ENCODE data around the gene ERCC5.

Gene ERCC5

GRCh38 chr13:102881819-102882686 is 36.2 kb downstream of the ERCC5 start:
- no peak for DNase-seq (ENCODE audit: low read depth)

GRCh38 chr13:102892503-102892902 is 46.7 kb downstream of the ERCC5 start:
- DNase-seq (ENCODE audit: low read depth): no peak

- DNase-seq (ENCODE audit: low read depth): no peak
Measured at GRCh38 chr13:102897371-102898138, 51.7 kb downstream of the ERCC5 start.

GRCh38 chr13:102900193-102900608 is 54.4 kb downstream of the ERCC5 start:
- no peak for DNase-seq (ENCODE audit: low read depth)

- no peak for DNase-seq (ENCODE audit: low read depth)
Measured at GRCh38 chr13:102901056-102901455, 55.2 kb downstream of the ERCC5 start.

DNA sequence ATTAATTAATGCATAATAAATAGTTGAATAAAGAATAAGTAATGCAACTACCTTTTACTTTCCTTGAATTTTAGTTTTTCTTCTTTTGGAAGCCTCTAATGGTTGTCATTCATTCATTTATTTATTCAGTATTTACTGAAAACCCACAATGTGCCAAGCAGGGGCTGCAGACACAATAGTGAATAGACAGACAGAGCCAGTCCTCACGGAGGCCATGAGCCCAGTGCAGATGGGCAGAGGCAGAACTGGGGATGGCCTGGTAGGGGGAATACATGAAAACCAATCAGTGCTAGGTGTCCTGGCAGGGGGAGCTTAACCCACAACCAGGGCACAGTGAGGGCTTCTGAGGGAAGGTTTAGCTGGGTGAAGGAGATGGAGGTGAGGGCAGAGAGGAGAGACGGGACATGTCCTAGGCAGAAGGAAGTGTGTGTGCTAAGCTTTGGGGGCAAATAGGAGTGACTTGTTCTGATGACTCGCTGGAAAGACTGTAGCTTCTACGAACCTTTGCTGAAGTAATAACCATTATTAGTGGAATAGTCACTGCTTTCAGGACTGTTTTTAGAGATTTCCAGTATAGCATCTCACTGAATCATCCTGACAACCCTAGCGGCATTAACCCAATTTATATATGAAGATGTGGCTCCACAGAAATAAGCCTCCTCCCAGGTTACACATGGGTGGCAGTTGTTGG is 55.9 kb downstream of the ERCC5 start:
- DNase-seq (ENCODE audit: low read depth): no peak

GRCh38 chr13:102902789-102903347 is 57.0 kb downstream of the ERCC5 start:
- no peak for DNase-seq (ENCODE audit: low read depth)

GRCh38 chr13:102903659-102904407 is 58.0 kb downstream of the ERCC5 start:
- no peak for DNase-seq (ENCODE audit: low read depth)

DNA sequence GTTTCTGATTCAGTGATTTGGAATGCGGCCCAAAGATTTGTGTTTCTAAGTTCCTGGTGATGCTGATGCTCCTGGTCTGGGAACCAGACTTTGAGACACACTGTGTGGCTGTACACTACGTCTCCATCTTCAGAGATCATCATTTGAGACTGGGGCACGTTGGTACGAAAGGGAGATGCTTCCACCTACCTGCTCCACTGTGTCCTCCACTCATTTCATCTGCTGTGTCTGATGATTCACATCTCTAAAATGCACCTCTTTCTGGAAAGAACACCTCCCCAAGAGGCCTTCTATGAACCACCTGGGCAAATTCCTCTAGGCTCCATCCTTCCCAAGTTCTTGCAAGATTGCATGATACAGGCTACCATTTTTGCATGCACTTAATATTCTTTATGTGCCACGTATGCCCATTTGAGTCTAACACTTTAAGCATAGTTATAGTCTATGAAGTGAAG is 58.6 kb downstream of the ERCC5 start:
- DNase-seq (ENCODE audit: low read depth): no peak

DNA sequence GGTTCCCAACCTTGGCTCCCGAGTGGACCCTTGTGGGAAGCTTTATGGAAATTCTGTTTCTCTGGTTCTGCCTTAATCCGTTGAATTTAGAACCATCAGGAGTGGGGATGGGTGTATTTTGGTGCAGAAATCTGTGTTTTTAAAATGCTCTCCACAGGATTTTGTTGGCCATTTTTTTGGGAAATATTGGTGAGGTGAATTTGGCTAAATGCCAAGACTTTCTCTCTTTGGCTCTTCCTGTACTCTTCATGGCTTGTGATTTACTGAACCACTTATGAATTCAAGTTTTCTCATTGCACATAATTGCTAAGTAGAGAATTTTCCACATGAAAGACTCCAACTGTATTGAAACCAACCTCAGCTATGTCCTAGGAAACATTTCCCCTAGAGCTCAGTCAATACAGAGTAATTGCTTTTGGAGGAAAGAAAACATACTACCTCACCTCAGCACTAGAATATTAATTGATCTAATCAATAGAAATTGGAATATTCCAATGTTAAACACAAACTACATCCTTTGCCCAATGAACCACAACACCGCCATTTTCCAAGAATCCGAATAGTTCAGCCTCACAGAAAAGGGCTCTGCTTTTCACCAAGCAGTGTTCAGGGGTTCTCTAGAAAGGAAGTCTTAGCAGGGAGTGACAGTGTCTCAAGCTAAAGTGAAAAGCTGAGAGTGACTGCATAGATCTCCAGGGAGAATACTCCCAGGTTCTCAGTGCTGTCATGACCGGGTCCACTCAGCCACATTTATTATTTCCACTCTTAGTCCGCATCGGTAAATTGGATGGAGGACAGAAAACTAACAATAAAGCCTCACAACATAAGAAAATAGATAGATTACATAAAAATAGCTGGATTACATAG is 60.3 kb downstream of the ERCC5 start:
- no peak for DNase-seq (ENCODE audit: low read depth)

DNA sequence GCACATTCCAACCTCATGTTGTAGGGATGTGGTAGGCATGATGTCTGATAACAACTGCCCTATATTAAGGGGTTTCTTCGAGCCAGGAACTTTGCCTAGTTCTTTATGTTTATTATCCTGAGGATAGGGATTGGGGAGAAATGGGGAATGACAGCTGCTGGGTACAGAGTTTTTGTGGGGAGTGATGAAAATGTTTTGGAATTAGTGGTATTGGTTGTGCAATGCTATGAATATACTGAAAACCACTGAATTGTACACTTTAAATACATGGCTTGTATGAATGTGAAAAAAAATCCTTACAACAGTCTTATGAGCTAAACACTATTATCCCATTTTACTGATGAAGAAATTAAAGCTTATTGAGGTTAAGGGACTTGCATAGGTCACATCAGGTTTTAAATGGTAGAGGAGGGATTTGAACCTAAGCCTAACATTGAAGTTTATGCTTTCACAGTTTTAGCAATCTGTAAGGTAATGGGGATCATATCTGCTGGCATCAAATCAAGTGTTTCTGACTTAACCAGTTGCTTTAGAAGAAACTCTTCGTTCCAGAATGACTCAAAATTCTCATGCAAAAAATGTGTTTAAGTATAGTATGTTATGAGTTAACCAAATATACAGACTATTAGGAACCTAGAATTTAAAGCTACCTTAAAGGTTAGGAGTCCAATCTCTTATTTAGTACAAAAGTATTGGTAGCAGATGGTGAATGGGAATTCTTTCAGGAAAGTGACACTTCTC is 61.4 kb downstream of the ERCC5 start:
- DNase-seq (ENCODE audit: low read depth): no peak

DNA sequence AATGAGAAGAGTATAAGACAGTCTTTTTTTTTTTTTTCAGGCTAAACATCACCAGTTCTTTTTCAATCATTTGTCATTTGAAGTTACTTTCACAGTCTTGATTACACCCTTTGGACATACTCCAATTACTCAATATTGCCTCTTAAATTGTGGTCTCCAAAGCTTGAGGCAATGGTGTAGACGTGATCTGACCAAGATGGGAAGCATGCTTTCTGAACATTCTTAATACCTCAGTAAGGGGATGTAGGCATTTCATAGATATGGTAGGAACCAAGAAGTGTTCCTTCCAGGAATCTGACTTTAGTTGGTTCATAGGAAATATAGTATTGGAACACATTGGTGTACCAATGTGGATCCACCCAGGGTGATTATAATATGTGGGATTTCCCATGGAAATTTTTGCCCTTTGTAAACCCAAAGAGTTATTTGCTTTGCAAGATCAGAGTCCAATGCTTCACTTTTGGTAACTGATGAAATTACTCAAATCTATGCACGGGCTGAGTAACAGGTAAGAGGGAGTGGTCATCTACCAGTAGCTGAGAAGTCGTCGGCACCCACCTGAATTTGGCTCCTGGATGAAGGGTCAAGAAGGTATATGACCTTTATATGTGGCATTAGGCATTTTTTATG is 62.2 kb downstream of the ERCC5 start:
- DNase-seq (ENCODE audit: low read depth): no peak

- DNase-seq (ENCODE audit: low read depth): no peak
Measured at GRCh38 chr13:102909971-102910370, 64.1 kb downstream of the ERCC5 start.

DNA sequence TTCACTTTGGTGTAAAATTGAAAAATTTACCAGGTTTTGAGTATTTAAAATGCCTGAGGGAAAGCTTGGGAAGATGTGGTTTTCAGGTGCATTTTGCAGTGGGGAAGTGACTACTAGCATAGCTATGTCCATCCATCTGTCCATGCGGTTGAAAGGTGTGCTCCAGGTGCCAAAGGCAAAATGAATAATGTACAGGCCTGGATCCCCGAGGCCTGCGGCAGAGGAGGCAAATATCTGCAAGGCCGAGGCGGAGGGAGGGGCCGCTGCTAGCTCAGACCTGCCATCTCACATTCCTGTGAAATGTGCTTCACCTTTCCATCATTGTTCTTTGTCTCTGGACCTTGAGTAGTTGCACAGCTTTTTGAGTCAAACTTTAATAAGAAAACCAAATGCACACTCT is 65.5 kb downstream of the ERCC5 start:
- no peak for DNase-seq (ENCODE audit: low read depth)

DNA sequence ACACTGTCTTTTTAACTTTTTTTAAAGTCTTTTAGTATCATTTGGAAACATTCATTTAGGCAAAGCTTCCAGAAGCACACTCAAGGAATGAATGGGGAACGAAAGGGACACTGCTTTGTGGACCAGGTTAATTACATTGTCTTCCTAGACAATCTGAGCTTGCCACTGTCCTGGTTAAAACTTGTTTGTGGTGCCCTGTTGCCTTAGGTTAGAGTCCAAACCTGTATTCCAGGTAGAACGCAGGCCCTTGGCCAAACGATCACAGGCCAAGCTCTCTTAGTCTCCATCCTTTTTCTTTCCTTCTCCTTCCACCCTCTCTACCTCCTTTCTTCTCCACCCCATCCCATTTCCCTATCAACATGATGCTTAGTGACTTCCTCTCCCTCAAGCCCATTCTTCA is 66.8 kb downstream of the ERCC5 start:
- DNase-seq (ENCODE audit: low read depth): no peak

- no peak for DNase-seq (ENCODE audit: low read depth)
Measured at GRCh38 chr13:102913914-102914313, 68.1 kb downstream of the ERCC5 start.

- DNase-seq (ENCODE audit: low read depth): no peak
Measured at GRCh38 chr13:102914339-102914930, 68.6 kb downstream of the ERCC5 start.

GRCh38 chr13:102915393-102915930 is 69.6 kb downstream of the ERCC5 start:
- DNase-seq (ENCODE audit: low read depth): no peak

DNA sequence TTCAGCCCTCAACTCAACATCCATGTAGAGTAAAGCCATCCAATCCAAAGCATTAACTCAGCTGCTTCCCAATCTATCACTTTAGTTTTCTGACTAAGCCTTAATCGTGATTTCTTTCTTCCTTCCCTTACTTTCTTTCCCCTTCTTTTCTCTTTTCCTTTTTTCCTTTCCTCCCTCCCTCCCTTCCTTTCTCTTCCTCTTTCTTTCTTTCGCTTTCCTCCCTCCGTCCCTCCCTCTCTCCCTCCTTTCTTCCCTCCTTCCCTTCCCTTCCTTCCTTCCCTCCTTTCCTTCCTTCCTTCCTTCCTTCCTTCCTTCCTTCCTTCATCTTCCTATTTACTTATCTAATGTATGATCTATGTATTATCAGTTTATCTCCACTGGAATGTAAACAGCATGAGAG is 71.2 kb downstream of the ERCC5 start:
- DNase-seq (ENCODE audit: low read depth): no peak

Measured in activated T-cell treated with anti-CD3 and anti-CD28 coated beads for 48 hours (primary cell).